Hepatocyte (in vitro differentiated cells): ENCODE data around the gene AP1S3.

Experiments used
- EZH2phosphoT487 ChIP-seq: fragments of 200-600 bp; sonication (generic); IDR thresholded peaks from one replicate; pipeline ENCODE4 v1.6.1; 2018; ENCODE audit warnings: antibody characterized with exemption, mild to moderate bottlenecking, low read depth, moderate library complexity; ENCODE audit not compliant: unreplicated experiment, severe bottlenecking
- TF ChIP-seq, protein P1 (sequence below): fragments of 200-600 bp; sonication (generic); IDR thresholded peaks from 2 replicates; pipeline ENCODE4 v1.5.1; 2016; ENCODE audit warnings: antibody characterized with exemption, mild to moderate bottlenecking; ENCODE audit not compliant: poor library complexity

DNA sequence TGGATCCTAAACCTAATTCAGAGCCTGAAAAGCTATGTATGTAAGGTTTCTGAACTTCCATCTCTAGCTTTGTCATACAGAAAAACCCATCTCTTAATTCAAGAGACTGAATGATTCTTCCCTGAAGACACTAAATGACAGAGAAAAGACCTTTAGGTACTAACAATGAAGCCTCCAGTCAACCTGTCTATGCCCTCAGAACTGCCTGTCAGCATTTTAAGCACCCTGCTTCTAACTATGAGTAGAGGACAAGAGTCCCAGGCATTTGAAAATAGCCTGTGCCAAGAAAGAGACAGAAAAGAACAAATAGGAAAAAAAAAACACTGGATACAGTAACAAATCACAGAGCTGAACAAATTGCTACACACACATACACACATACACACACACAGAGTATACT lies 48.6 kb downstream of the AP1S3 start:
- TF ChIP-seq, protein P1, sequence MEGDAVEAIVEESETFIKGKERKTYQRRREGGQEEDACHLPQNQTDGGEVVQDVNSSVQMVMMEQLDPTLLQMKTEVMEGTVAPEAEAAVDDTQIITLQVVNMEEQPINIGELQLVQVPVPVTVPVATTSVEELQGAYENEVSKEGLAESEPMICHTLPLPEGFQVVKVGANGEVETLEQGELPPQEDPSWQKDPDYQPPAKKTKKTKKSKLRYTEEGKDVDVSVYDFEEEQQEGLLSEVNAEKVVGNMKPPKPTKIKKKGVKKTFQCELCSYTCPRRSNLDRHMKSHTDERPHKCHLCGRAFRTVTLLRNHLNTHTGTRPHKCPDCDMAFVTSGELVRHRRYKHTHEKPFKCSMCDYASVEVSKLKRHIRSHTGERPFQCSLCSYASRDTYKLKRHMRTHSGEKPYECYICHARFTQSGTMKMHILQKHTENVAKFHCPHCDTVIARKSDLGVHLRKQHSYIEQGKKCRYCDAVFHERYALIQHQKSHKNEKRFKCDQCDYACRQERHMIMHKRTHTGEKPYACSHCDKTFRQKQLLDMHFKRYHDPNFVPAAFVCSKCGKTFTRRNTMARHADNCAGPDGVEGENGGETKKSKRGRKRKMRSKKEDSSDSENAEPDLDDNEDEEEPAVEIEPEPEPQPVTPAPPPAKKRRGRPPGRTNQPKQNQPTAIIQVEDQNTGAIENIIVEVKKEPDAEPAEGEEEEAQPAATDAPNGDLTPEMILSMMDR = no peak
- no peak for TF ChIP-seq EZH2phosphoT487
